AML-193 (cell line): ENCODE data around the gene UBE2Q1.

Source experiments
- DNase-seq, 2 experiments: peaks; one replicate each; lab custom pipeline; 2025; lab: John Stamatoyannopoulos, UW

The UBE2Q1 gene

GRCh38 chr1:154557939-154558719 lies at the start of gene UBE2Q1:
Gene UBE2Q1 (minus strand): TSS chr1:154558662. CDS start chr1:154558553, 109 bp downstream.
- peak in 1 of 2 experiments; percentile 5 for DNase-seq

DNA sequence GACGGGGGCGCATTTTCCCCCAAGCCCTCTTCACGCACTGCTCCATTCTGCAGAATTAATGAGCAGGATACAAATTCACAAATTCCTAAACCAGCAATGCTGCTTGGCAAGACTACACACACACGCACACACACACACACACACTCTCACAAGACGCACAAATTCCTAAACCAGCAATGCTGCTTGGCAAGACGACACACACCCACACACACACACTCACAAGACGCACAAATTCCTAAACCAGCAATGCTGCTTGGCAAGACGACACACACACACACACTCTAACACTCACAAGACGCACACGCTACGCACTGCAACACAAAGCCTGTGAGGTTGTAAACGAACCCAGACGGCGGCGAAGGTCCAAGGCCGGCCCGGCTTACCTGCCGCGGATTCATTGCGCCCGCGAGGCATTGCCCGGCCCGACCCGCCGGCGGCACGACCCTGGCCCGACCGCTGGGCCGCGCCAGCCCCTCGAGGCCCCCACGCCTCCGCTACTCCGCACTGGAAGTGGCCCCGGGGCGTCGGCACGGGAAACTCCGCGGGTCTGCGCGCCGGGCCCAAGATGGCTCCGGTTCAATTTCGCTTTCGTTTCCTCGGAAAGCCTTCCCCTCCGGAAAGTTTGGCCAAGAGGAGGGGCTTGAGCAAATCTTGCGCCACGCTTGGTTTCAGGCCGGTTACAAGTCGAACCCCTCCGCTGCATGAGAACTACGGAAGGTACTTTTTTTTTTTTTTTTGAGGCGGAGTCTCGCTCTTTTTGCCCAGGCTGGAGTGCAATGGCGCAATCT lies 49.3 kb upstream of the UBE2Q1 start, which contains the start of gene ADAR:
TSS of gene ADAR (minus strand) at position 578 of the 788 bp plus-strand sequence. CDS start at position 398, 180 bp downstream.
- DNase-seq = peak; percentile 90 to 93

- DNase-seq = peak; percentile 5 to 13
These were observed 48.7 kb upstream of the UBE2Q1 start for GRCh38 chr1:154607106-154607608.

DNA sequence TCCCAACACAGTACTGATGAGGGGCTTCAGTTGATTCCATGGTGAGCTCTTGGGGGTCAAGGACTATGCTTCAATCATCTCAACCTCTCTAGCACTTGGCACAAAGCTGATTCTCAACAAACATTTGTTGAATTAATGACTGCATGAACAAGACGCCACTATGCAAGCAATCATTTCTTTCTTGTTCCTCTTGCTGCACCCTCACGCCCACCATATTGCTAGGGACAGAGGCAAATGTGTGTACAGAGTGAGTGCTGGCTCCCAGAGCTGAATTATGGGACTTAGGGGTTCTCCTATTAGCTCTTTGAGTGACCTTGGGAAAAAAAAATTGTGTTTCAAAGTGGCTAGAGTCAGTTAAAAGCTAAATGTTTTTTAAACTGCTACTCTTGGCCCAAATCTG lies 47.1 kb upstream of the UBE2Q1 start:
- DNase-seq = no peak

DNA sequence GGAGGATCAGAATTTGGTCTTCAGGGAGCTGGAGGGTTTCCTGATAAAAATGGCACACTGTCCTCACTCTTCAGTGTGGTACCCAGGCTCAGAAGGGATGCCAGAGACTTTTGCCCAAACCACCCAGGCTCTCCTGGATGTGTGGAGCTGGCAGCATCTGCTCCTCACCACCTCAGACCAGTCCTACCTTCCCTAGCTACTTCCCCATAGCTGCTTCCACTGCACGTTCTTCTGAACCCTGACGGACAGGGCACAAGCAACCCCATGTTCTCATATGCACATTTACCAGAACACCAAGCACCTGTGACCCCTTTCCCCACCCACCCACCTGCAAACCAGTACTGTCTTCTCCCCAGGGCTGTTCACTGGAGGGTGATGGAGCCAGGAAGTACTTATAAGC lies 44.9 kb upstream of the UBE2Q1 start:
- no peak for DNase-seq

DNA sequence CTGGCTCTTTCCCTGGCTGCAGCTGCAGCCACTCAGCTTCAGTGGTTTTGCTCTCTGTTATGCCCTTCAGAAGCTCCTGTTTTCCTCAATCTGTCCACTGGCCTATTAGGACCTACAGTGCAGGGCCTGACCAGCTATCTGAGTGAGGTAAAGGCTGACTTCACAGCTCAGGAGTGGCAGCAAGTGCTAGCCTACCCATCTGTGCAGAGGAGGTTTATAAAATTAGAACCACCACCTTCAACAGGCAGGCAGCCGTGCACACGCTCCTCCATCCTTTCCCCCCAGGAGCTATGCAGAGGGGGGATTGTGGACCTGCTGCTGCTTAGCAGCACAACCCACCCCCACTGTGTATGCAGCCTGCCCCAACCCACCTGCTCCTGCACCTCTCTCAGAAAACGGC lies 41.2 kb upstream of the UBE2Q1 start:
- DNase-seq = no peak

- DNase-seq = no peak
These were observed 40.6 kb upstream of the UBE2Q1 start for GRCh38 chr1:154598871-154599635.

DNA sequence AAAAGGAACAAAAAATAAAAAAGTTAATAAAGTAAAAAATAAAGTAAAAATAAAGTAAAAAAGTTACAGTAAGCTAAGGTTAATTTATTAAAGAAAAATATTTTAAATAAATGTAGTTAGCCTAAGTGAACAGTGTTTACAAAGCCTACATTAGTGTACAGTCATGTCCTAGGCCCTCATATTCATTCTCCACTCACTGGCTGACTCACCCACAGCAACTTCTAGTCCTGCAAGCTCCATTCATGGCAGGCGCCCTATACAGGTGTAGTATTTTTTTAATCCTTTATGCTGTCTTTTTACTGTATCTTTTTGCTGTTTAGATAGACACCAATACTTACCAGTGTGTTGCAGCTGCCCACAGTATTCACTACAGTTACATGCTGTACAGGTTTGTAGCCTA lies 37.2 kb upstream of the UBE2Q1 start:
- DNase-seq = no peak

GRCh38 chr1:154594811-154595210 lies 36.3 kb upstream of the UBE2Q1 start:
- DNase-seq = no peak

GRCh38 chr1:154593390-154593789 lies 34.9 kb upstream of the UBE2Q1 start:
- no peak for DNase-seq

DNA sequence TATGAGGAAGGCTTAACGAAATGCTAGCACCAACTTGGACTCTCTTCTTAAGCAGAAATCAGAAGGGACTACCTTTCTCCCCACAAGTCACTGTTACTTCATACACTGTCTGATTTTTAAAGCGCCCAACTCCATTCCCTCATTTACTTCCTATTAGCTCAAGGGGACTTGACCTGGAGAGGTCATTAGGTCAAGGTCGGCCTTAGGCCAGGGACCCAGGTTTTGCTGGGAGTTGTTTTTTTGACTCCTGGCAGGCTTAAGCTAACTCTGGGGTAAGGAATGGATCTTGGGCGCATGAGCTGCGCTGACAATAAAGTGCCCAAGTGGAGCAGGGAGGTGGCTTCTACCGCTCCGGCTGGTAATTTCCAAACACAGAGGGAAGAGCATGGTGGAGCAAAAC lies 32.7 kb upstream of the UBE2Q1 start:
- DNase-seq = no peak

DNA sequence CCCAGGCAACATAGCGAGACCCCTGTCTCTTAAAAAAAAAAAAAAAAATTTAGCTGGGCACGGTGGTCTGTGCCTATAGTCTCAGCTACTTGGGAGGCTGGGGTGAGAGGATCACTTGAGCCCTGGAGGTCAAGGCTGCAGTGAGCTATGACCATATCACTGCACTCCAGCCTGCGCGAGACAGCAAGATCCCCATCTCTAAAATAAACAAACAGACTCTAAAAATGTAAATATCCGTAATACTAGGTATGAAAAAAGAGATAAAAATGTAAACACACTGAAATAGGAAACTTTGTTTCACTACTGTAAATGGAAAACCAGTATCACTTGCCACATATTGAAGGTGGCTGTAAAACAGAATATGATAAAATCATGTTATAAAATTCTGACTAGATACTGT lies 32.3 kb upstream of the UBE2Q1 start:
- no peak for DNase-seq

DNA sequence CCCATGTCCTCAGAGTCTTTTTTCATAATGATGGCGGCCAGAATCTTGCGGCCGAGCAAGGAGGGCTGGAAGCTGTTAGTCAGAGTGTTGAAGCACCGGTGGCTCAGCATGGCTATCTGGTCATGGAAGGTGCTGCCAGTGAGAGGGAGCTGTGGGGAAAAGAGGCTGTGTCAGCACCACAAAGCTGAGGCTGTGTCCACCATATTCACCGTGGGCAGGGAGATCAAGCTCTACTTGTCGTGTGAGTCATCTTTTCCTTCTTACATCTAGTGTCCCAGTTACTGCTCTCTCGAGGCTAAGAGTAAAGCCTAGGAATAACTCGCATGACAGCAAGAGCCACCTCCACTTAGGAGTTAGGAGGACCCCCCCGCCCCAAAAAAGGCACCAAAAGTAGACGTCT lies 31.3 kb upstream of the UBE2Q1 start:
- DNase-seq = no peak

DNA sequence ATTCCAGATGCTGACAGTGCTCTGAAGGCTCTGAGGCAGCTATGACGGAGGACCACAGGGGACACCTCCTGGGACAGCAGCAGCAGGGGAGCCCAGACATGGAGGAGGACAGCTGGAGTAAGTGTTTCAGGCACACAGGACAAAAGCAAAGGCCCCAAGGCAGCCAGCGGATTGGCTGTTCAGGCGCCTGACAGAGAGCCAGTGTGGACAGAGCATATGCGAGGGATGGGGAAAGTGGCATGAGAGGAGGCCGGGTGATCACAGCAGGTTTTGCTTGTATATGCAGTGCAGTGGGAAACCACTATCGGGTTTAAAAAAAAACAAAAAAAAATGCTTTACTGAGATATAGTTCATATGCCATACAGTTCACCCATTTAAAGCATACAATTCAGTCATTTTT lies 28.2 kb upstream of the UBE2Q1 start:
- no peak for DNase-seq

GRCh38 chr1:154586231-154586630 lies 27.8 kb upstream of the UBE2Q1 start:
- DNase-seq = no peak

DNA sequence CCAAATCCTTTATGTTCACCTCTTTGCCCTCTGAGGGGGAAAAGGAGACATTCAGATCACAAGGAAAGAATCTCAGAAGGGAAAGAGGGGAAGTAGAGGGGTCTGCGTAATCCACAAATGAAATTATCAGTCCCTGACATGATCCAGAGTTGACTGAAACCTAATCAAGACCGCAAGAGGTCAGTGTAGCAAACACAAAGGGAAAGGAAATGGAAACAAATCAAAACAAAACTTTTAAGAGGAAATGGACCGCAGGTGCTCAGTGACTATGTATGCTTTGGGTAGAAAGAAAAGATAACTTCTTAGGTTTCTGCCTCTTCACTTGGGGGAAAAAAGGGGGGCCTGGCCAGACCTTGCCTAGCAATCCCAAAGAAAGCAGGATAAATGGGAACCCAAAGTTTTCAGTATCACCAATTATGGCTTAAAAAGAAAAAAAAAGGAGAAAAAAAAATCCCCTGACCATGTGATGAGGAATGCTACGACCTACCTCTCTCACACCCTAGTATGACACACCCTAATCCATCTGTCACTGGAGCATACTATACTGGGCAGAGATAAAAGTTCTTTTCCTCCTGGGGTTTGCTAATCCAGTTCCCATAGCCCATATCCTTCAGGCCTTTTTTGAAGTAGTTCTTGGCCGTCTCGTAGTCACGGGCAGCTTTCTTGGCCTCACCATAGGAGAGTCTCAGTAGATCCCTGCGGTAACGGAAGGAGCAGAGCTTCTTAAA lies 26.0 kb upstream of the UBE2Q1 start:
- no peak for DNase-seq

DNA sequence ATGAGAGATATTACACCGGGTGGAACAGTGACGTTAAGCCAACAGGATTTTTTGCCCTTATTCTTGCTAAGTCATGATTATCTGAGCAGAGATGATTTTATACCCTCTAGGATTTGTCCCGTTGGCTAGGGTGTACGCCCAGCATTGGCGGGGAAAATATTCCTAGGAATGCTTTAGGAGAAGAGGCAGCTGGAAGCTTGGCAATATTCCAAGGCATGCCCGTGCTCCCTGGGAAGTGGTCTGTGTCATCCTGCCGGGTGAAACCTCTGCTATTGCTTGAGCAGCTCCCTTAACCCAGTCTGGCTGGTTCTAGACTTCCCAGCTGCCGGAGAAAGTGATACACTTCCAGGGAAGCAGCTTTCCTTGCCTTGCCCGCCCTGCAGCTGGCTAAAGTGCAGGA lies 25.3 kb upstream of the UBE2Q1 start:
- no peak for DNase-seq

DNA sequence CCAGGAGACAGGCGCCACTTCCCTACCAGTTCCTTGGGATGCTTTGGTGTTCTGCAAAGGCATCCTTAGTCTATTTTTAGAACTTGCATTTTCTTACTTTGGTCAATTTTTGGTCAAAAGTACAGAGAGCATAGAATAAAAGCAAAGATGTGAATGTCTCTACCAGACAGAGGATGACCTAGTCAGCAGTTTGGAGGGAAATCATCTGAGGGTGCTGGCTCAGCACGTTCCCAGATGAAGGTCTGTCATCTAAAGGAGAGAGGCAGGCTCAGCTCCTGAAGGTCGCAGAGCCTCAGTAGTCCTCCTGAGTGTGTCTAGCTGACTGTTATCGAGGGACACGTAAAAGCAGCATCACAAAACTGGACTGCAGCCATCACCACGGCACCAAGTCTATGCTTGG lies 24.4 kb upstream of the UBE2Q1 start:
- no peak for DNase-seq

GRCh38 chr1:154581766-154582165 lies 23.3 kb upstream of the UBE2Q1 start:
- DNase-seq = no peak

DNA sequence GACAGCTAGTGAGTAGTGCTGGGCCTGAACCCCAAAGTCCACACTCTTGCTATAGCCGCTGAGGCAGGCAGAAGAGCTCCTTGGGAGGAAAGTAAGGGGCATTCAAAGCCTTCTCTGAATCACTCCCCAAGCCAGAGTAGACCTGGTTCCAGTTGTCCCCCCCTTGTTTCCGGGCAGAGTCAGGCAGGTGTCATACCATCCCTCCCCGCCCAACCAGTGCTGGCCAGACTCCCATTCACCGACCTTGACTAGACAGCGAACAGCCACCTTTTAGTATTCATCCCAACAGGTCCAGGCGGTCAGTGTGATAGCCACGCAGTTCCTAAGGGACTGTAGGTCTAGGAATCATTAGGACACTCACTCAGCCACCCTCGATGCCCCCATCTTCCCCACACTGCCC lies 20.9 kb upstream of the UBE2Q1 start:
- no peak for DNase-seq

- DNase-seq = no peak
These were observed 19.6 kb upstream of the UBE2Q1 start for GRCh38 chr1:154578058-154578418.
